ENCODE measurements around the gene TOM1L2. TPM values are rescaled to one million over a fixed set of nuclear protein-coding genes. Genes with fewer than 3 reads are reported as not detected.
A peak's percentile ranks its signal among the peaks of the same experiment; 100 is the strongest.
"Not testable (repeated sequence)": the region's sequence is repeated elsewhere in the genome, so short reads cannot be mapped to it uniquely, and the experiment has no call there.

The TOM1L2 gene
- total RNA-seq, 2 donors from 2014 or later: 55.2 to 60.8 TPM

DNA sequence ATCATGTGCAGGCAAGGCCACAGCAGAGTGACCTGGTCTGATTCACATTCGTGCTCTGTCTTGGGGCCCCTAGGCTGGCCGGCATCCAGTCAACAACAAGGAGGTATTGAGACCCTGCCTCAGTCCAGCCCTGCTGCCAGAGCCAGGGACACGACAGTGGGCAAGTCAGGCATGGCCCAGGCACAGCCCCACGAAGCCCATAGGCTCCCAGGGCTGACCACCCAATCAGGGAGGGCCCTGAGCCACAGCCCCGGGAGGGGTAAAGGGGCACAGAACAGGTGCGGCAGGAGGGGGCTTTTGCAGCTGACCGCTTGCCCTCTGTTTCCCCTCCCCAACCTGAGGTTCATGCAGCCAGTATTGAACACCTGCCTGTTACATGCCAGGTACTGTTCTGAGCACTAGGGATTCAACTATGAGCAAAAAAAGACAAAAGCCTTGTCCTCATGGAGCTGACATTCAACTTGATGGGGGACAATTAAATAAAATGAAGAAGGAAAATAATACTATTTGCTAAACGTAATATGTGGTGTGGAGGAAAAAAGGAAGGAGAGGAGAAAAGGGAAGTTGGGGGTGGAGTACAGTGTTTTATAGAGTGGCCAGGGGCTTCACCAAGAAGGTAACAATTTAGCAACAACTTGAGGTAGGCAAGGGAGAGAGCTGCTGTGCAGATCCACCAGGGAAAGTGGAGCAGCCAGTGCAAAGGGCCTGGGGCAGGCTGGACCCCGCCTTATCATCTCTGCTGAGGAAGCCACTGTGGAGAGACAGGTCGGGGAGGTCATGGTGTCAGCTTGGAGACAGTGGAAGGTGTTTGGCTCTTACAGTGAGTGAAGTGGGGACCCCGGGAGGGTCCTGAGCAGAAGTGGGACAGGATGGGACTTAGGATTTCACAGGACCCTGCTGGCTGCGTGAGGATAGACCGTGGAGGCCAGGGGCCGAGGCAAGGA lies 6.6 kb upstream of the TOM1L2 start:
- DNase-seq (ENCODE audit: low spot score): no peak
- intact Hi-C loops (cut with DNase I): no loop called here

DNA sequence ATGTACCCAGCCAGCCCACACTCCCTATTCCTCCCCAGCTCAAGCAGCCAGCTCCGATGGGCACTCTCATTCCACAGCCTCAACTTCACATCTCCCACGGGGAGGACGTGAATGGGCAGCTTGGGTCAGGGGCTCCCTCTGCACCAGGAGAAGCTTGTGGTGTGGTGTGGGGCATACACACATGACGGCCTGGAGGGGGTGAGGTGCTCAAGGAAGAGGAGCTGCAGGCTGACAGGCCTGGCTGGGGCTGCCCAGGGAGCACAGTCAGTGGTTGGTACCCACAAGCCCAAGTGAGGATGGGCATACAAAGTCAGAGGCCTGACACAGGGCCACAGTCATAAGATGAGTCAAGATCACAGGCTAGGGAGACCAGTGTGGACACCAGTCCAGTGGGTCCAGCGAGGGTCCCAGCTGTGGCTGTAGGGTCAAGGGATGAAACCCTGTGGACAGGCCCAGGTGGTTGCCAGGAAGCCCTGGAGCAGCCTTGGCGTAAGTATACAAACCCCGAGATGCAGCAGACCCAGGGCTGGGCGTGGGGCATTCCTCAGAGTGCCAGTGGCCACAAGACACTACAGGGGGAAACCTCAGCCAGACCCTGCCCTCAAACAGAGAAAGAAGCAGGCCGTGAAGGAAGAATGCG lies 4.9 kb upstream of the TOM1L2 start:
- intact Hi-C loops (cut with DNase I): no loop called here
- DNase-seq (ENCODE audit: low spot score): no peak

DNA sequence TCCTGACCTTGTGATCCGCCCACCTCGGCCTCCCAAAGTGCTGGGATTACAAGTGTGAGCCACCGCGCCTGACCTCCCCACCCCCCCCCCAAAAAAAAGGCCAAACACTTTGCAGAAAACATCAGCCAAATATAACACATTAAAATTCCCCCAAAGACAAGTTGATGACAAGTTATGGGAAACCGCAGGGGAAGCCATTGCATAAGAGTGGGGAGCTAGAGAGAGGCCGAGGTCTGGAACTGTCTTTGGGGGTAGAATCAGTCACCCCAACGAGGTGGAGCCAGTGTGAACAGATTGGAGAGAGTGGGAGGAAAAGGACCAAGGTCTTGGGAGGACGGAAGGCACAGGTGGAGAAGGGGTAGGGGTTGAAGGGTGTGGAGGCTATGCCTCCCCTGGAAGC lies 3.2 kb upstream of the TOM1L2 start:
- DNase-seq (ENCODE audit: low spot score): peak; percentile 17
- intact Hi-C loops (cut with DNase I): no loop called here

DNA sequence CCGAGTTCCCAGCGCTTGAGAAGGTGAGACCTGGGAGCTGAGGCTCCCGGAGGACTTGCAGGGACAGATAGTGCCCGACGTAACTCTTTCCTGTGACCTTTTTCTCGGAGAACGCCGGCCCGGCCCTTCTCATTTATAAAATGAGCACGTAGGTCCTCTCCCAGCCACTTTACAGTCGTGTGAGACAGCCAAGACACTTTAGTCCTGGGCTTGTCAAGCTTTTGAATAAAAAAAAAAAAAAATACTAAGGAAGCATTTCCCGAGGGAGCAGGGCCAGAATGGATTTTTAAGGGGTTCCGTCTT lies 703 bp upstream of the TOM1L2 start:
- intact Hi-C loops (cut with DNase I): no loop called here
- DNase-seq (ENCODE audit: low spot score): no peak

DNA sequence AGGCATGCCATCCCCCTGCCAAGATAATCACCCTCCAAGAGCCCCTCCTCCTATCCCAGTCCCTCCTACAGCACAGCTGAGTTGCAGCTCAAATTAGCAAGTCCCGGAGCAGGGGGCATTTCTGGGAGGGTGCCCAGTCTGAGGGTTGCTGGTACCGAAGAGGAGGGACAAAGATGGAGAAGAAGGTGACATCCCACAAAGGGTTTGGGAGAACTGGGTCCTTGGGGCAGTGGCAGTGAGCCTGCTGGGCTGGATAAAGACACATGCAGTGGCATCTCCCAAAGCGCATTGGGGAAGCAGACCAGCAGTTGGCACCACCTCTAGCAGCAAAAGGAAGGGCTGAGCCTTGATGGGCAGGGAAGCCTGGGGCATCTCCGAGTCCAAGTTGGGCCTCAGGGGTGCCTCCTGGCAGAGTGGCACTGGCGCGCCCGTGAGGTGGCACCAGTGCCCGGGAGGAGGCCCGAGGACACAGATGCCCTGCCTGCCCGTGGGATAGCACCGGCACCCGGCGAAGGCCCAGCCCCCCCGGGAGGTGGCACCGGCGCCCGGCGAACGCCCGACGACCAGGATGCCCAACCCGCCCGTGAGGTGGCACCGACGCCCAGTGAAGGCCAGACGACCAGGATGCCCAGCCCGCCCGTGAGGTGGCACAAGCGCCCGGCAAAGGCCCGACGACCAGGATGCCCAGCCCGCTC lies 622 bp downstream of the TOM1L2 start:
- DNase-seq (ENCODE audit: low spot score): peak; percentile 87
- intact Hi-C loops (cut with DNase I): no loop called here

DNA sequence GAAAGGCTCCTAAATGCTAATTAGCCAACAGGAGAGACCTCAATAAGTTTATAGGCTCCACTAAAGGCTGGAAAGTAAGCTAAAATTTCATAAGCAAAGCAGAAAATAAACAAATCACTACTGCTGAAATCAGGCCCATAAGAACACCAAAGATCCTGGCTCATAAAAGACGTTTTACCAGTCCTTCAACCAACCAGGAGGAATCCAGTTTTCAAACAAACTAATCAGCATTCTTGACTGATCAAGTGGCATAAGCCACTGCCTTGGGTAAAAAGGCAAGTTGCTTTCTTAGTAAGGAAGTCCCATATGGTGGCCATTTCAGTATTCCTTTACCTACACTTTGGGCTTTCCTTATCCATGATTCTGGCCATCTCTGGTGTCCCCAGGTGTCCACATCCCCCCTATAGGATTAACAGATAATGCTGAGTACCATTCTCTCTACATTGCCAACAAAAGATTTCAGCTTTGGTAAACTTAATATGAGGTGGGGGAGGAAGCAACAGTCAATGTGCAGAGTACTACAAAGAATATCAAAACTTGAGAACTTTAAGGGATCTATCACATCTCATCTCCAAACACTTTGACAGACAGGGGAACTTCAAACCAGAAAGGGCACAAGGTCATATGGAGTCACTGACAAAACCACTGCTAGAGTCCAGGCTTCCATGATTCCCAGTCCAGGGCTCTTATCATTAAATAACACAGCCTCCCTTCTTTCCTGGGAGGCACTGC lies 1.3 kb downstream of the TOM1L2 start:
- no peak for DNase-seq (ENCODE audit: low spot score)
- intact Hi-C loops (cut with DNase I): no loop called here

DNA sequence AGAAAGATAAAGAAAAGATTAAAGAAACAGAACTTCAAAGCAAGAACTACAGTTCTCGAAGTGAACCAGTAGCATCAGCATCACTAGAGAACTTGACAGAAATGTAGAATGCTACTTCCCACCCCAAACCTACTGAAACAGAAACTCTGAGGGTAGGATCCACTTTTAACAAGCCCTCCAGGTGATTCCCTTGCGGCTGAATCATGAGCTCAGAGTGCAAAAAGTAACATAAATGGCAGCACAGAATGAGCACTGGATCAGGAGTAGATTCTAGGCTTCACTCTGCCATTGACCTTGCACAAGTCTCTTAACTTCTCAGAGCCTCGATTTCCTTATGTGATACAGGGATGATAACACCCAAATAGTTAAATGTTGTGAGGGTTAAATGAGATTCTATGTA lies 5.8 kb downstream of the TOM1L2 start:
- DNase-seq (ENCODE audit: low spot score): no peak

DNA sequence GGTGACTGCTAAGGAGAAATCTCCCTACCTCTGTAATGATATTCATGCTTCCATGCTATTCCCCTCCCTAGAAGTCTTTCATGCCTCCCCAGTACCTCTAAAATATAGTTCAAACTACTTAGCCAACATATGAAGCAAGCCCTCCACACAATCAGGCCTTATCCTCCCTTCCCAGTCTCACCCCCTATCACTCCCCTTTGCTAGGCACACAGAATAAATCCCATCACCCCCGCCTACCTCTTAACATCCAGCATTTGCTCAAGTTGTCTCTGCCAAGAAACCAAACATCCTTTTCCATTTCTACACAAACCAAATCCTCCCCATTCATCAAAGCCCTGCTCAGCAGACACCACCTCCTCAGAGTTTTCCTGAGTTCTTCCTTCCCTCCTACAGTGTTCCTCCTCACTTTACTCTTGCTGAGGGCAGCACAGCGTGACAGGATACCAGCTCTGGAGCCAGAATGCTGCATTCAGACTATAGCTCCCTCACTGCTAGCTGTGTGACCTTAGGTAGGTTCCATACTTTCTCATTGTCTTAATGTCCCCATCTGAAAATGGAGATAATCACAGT lies 7.0 kb downstream of the TOM1L2 start:
- no peak for DNase-seq (ENCODE audit: low spot score)
- intact Hi-C loops (cut with DNase I): no loop called here

More for the DNA sequence above, 5.8 kb downstream of the TOM1L2 start:
- intact Hi-C loops (cut with DNase I): no loop called here

DNA sequence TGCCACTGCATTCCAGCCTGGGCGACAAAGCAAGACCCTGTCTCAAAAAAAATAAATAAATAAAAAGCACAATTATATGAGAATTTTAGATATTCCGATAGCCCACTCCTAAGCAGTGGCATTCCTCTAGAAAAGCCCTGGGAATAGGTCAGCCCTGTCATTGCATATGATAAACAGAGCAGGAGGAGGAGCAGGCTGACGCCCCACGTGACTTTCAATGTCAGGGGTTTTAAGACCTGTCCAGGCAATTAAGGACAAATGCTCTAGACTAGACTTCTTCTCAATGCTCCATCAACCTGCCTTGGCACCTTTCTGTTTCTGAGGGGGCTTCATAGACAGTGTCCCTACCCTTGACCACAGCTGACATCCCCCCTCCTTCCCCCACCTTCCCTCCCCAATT lies 7.5 kb downstream of the TOM1L2 start:
- DNase-seq (ENCODE audit: low spot score): no peak
- intact Hi-C loops (cut with DNase I): no loop called here

DNA sequence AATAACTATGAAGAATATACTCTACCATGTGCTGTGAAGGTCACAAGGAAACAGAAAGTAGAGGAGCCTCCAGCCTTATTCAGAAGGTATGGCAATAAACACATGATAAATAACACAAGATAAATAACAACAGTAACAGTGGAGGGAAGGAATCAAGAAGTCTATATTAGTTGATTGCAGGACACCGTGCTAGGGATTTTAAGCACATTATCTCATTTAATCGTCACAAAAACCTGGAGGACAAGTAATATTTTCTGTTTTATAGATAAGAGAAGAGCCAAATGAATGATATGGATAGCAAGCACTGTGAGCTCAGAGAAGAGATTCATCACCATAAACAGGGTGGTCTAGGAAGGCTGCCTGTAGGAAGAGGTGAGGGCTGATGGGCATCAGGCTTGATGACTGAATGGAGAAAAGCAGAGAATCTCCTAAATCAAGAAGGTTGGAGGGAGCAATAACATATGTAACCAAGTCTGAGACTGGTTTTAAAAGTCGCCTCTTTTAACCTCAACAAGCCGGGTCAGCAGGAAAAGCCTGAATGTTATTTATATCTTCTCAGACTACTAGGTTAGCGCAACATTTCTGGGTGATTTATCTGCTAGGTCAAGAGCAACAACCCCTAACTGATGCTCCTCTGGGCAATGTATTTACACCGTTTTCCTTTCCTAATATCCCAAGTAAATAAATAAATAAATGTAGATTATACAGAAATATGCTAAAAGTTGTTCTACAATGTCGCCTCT lies 8.3 kb downstream of the TOM1L2 start:
- intact Hi-C loops (cut with DNase I): no loop called here
- DNase-seq (ENCODE audit: low spot score): no peak

DNA sequence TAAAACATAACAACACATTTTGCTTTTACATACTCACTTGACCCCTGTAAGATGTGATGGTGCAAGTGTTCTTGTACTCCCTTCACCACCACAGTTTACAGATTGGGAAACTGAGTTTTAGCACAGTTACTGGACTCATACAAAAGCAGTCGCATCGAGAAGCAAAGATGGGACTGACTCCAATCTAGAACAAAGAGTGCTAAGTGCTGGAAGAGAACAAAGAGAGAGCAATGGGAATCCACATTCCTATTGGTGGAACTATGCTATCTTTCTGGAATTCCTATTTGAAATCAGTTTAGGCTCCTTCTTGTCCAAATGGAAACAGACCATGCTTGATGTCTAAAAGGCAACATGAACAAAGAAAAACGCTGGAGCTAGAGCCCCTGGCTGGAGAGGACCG lies 9.1 kb downstream of the TOM1L2 start:
- DNase-seq (ENCODE audit: low spot score): no peak
- intact Hi-C loops (cut with DNase I): no loop called here

DNA sequence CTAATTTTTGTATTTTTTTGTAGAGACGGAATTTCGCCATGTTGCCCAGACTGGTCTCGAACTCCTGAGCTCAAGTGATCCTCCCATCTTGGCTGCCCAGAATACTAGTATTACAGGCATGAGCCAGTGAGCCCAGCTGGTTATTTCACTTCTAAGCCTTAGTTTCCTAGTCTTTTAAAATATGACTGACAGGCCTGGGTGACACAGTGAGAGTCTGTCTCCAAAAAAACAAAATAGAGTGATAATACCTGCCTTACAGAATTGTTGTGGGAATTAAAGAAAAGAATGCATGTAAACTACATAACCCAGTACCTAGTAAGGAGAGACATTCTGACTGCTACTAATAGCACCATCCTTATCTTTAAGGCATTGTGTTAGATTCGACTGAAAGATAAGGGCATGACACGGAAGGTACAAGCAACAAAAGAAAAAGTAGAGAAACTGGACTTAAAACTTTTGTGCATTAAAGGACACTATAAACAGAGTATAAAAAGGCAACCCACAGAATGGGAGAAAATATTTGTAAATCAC lies 11.6 kb downstream of the TOM1L2 start:
- no peak for DNase-seq (ENCODE audit: low spot score)
- intact Hi-C loops (cut with DNase I): no loop called here

DNA sequence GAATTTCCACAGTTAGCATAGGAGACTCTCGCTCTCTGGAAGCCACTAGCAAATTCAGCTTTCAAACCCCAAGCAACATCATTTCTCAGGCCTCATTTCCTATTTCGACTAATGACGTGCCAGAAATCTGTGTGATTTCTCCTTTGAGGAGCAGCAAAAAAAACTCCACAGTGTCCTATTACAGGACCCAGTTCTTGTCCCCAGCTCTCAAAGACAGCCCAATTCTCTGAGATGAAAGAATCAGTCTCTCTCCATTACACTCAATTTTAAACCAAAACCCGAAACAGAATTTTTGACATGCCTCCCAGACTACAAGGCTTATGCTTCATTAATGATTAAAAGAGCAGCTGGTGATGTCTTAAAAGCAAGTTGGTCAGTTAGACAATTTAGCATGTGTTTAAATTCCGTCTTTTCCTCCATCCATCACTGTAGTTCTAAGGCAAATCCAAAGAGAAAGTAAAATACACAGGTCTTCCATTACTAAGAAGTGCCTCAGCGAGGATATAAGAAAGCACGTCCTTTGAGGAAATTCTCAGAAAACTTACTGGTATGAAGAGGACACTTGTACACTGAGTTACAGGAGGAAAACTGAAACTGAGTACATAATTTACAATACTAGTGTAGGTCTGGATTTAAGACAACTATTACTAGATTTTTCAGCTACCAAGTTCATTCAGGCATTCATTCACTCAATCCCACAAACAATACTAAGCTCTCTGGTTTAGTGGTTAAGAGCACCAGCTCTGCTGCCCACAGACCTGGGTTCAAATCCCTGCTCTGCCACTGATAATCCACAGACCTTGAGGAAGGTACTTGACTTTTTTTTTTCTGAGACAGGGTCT lies 12.5 kb downstream of the TOM1L2 start:
- no peak for DNase-seq (ENCODE audit: low spot score)
- intact Hi-C loops (cut with DNase I): no loop called here

DNA sequence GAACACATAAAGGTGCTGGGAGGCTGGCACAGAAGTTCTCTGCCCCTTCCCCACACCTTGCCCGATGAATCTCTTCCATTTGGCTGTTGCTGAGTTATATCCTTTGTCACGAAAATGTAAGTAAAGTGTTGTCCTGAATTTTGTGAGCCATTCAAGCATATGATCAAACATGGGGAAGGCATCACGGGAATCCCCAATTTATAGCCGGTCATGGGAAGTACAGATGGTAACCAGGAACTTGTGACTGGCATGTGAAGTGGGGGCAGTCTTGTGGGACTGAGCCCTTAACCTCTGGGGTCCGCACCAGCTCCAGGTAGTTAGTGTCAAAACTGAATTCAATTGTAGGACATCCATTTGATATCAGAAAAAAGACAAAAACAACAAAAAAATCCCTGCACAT lies 13.2 kb downstream of the TOM1L2 start:
- intact Hi-C loops (cut with DNase I): no loop called here
- DNase-seq (ENCODE audit: low spot score): no peak

DNA sequence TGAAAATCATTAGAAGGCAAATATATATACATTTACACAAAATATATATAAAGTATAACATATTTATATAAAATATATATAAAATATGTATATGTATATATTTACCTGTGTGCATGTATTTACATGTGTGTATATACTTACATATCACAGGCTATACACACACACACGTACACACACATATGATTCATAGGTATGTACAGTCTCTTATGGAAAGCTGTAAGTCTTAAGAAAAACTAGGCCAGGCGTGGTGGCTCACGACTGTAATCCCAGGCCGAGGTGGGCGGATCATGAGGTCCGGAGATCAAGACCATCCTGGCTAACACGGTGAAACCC lies 14.7 kb downstream of the TOM1L2 start:
- no peak for DNase-seq (ENCODE audit: low spot score)
- intact Hi-C loops (cut with DNase I): no loop called here

DNA sequence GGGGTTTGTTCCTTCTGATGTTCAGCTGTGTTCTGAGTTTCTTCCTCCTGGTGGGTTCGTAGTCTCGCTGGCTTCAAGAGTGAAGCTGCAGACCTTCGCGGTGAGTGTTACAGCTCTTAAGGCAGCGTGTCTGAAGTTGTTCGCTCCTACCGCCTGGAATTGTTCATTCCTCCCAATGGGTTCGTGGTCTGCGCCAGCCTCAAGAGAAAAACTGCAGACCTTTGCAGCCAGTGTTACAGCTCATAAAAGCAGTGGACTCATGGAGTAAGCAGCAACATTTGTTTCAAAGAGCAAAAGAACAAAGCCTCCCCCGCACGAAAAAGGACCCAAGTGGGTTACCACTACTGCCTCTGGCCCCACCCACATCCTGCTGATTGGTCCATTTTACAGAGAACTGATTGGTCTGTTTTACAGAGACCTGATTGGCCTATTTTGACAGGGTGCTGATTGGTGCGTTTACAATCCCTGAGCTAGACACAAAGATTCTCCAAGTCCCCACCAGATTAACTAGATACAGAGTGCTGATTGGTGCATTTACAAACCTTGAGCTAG lies 16.3 kb downstream of the TOM1L2 start:
- intact Hi-C loops (cut with DNase I); DNase-seq (ENCODE audit: low spot score): not testable (repeated sequence)

DNA sequence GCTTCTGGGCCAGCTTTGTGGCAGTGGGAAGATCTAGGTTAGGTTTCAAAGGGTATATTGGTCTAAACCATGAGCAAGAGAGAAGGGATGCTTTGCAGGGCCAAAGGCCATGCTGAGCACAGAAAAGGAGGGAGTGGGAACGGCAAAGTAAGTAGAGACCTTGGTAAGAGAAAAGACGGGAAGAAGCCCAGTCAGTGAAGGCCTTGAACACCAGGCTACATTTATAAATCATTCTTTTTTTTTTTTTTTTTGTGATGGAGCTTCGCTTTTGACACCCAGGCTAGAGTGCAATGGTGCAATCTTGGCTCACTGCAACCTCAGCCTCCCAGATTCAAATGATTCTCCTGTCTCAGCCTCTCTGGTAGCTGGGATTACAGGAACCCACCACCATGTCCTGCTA lies 18.1 kb downstream of the TOM1L2 start:
- intact Hi-C loops (cut with DNase I): no loop called here

DNA sequence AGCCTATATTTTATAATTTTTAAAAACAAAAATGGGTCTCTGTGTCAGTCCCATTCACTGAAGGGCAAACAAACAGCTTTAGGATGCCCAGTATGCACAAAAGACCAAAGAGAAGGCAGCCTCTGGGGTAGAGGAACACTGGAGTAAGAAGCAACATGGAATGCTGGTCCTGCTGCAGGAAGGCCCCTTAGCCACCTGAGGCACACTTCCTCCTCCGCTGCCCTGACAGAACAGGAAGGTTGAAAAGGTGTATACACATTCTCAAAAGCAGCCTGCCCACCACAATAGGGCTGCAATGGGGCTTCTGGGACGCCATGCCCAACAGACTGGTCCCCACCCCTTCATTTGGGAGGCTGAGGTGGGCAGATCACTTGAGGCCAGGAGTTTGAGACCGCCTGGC lies 19.5 kb downstream of the TOM1L2 start:
- DNase-seq (ENCODE audit: low spot score): no peak
- intact Hi-C loops (cut with DNase I): no loop called here

More for the DNA sequence above, 18.1 kb downstream of the TOM1L2 start:
- DNase-seq (ENCODE audit: low spot score): no peak

Measured in posterior vena cava (tissue), 2 donors.